ENCODE measurements around the gene CCNL2. TPM values are rescaled to one million over a fixed set of nuclear protein-coding genes. Genes with fewer than 3 reads are reported as not detected.
"Not testable (repeated sequence)": the region's sequence is repeated elsewhere in the genome, so short reads cannot be mapped to it uniquely, and the experiment has no call there.

Gene CCNL2
- total and polyA plus RNA-seq, 12 donors: 38.5 to 243 (median 48.0) TPM

DNA sequence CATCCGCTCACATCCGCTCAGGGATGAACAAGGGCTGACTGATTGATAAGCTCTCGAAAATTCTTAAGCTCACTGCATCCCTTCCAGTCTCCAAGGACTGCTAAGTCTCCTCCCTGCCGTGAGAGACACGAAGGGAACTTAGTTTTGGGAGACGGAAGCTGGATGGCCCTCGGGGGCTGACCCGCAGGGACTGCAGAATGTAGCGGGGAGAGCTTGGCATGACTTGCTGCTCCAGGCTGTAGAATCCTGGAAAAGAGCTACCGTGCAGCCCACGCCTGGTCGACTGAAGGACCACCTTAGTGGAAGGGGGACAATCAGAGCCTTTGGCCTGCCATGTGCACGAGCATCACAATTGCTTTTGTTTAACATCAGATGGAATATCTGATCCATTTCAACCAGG is 16.6 kb upstream of the CCNL2 start:
- H3K27ac ChIP-seq: no peak overlapping the region
- ATAC-seq (no peak), DNase-seq (no peak)
- H3K9me3 ChIP-seq: peaks cover 0 to 10% (median 0%) of the 10 kb centered on the region in 11 donors
- peaks cover 0 to 2% (median 0%) of the 10 kb centered on the region in 7 donors for H3K27me3 ChIP-seq
- no peaks in the 10 kb centered on the region for H3K36me3 ChIP-seq
- H3K4me3 ChIP-seq: no peak overlapping the region
- TF ChIP-seq, protein P1, sequence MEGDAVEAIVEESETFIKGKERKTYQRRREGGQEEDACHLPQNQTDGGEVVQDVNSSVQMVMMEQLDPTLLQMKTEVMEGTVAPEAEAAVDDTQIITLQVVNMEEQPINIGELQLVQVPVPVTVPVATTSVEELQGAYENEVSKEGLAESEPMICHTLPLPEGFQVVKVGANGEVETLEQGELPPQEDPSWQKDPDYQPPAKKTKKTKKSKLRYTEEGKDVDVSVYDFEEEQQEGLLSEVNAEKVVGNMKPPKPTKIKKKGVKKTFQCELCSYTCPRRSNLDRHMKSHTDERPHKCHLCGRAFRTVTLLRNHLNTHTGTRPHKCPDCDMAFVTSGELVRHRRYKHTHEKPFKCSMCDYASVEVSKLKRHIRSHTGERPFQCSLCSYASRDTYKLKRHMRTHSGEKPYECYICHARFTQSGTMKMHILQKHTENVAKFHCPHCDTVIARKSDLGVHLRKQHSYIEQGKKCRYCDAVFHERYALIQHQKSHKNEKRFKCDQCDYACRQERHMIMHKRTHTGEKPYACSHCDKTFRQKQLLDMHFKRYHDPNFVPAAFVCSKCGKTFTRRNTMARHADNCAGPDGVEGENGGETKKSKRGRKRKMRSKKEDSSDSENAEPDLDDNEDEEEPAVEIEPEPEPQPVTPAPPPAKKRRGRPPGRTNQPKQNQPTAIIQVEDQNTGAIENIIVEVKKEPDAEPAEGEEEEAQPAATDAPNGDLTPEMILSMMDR (IDR thresholded peaks at IDR 0.05): no peak
- peaks cover 0 to 10% (median 3%) of the 10 kb centered on the region in 9 donors for H3K4me1 ChIP-seq
- intact Hi-C loops (cut with DNase I): no loop called here
- 64 to 74% methylated on average over 13 of the region's 13 CpGs for WGBS, 2 donors

DNA sequence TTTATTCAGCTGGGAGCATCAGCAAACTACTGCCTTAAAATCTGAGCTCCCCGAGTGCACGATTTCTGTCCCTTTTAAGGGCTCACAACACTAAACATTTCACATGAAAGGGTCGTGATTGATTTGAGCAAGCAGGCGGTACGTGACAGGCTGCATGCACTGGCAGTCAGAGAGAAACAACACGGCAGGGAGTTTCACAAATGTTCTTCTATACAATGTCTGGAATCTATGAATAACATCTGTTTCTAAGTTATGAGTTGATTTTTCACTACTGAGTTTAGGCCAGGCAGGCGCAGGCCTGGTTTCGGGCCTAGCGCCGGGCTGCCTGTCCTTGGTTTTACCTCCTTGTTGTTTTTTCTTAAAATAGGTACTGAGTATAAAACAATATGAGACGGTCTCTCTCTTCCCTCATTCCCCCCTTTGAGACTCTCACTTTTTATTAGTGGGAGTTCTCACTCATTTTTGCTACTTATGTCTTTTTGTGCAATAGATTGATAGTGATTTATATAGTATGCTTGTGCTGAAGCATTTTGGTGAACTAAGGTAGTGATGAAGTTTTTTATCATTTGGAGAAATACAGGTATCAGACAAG is 13.3 kb upstream of the CCNL2 start:
- intact Hi-C loops (cut with DNase I); ATAC-seq; H3K9me3 ChIP-seq; H3K27me3 ChIP-seq; H3K36me3 ChIP-seq; H3K27ac ChIP-seq; DNase-seq; H3K4me3 ChIP-seq: not testable (repeated sequence)
- H3K4me1 ChIP-seq: peaks cover 0 to 21% (median 16%) of the 10 kb centered on the region in 9 donors
- 96 to 98% methylated on average over 11 of the region's 11 CpGs for WGBS, 2 donors

DNA sequence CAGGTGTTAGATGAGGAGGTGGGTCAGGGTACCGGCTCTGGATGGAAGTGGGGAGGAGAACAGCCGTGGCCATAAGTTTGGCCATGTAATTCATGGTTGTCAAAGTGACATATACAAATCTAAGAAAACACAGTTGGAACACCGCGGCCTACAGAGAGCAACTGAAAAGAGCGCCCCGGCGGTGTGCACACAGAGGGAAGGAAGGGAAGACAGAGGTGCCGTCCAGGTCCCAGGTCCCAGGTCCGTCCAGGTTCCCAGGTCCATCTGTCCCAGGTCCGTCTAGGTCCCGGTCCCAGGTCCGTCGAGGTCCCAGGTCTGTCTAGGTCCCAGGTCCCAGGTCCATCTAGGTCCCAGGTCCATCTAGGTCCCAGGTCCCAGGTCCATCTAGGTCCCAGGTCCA is 12.5 kb upstream of the CCNL2 start:
- no peak for DNase-seq
- H3K27me3 ChIP-seq: no peaks in the 10 kb centered on the region
- no peak for ATAC-seq
- H3K4me1 ChIP-seq: peaks cover 0 to 22% (median 17%) of the 10 kb centered on the region in 9 donors
- no peak overlapping the region for H3K27ac ChIP-seq
- intact Hi-C loops (cut with DNase I): no loop called here
- WGBS, 2 donors: 89 to 94% methylated on average over 11 to 13 of the region's 13 CpGs
- no peaks in the 10 kb centered on the region for H3K36me3 ChIP-seq
- peaks cover 0 to 10% (median 0%) of the 10 kb centered on the region in 11 donors for H3K9me3 ChIP-seq
- no peak overlapping the region for H3K4me3 ChIP-seq
- TF ChIP-seq, protein P1 (IDR thresholded peaks at IDR 0.05): no peak

DNA sequence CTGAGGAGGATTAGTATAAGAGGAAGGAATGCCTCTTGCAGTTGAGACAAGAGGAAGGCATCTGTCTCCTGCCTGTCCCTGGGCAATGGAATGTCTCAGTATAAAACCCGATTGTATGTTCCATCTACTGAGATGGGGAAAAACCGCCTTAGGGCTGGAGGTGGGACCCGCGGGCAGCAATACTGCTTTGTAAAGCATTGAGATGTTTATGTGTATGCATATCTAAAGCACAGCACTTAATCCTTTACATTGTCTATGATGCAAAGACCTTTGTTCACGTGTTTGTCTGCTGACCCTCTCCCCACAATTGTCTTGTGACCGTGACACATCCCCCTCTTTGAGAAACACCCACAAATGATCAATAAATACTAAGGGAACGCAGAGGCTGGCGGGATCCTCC is 11.1 kb upstream of the CCNL2 start:
- Histone ChIP-seq H3K36me3 (peaks cover 0 to 11% (median 5%) of the 10 kb centered on the region in 9 donors), H3K4me1 (peaks cover 0 to 36% (median 31%) of the 10 kb centered on the region in 9 donors)
- intact Hi-C loops (cut with DNase I); H3K27ac ChIP-seq; DNase-seq; H3K9me3 ChIP-seq; H3K27me3 ChIP-seq; ATAC-seq; H3K4me3 ChIP-seq: not testable (repeated sequence)
- 58 to 68% methylated on average over 8 of the region's 8 CpGs for WGBS, 2 donors

DNA sequence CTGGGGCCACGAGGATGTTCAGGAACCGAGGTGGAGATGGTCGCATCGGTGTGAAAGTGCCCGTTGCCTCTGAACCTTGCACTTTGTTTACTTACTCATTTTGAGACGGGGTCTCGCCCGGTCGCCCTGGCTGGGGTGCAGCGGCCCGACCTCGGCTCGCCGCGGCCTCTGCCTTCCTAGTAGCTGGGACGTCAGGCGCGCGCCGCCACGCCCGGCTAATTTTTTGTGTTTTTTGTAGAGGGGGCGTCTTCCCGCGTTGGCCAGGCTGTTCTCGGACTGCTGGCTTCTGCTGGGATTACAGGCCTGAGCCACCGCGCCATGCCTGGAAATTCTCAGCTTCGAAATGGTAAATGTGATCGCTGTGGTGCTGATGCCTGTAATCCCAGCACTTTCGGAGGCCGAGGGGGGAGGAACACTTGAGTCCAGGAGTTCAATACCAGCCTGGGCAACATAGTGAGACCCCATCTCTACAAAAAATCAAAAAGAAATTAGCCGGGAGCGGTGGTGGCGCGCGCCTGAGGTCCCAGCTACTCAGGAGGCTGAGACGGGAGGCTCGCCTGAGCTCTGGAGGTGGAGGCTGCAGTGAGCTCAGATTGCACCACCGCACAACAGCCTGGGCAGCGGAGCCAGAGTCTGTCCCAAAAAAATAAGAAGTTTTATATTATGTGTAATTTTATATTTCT is 8.6 kb upstream of the CCNL2 start:
- intact Hi-C loops (cut with DNase I): loop anchor here in 4 of 10 donors (1.0 to 10.0 kb wide), 4 partner anchors 27 to 97 kb away; partner anchors contain the start of genes AURKAIP1 (in 1 of the 4) and VWA1 (in 1 of the 4)
- peaks cover 0 to 46% (median 32%) of the 10 kb centered on the region in 9 donors for H3K4me1 ChIP-seq
- H3K27me3 ChIP-seq: no peaks in the 10 kb centered on the region
- peak overlapping the region; percentile 70 to 94 (median 88) for H3K27ac ChIP-seq
- peaks cover 0 to 7% (median 0%) of the 10 kb centered on the region in 11 donors for H3K9me3 ChIP-seq
- H3K4me3 ChIP-seq: peak overlapping the region; percentile 69 to 99 (median 93)
- DNase-seq (no peak), ATAC-seq (peak in 1 of 8 donors; percentile 9)
- 9 to 10% methylated on average over 40 to 41 of the region's 41 CpGs for WGBS, 2 donors
- TF ChIP-seq, protein P1 (IDR thresholded peaks at IDR 0.05): no peak
- peaks cover 0 to 36% (median 29%) of the 10 kb centered on the region in 9 donors for H3K36me3 ChIP-seq
